Thyroid gland (tissue), 4 donors: ENCODE measurements around the gene MAML3. TPM values are rescaled to one million over a fixed set of nuclear protein-coding genes. Genes with fewer than 3 reads are reported as not detected.

Source experiments
- DNase-seq, 2 donors: peaks; one replicate each; pipeline ENCODE4 v3.0.0-alpha.2; 2019
- H3K27ac ChIP-seq, 3 donors: fragments of 200-600 bp; sonication (generic); 1 replicate in 2 of 3; 2 replicates in 1 of 3; pipeline ENCODE4 v1.5.1; 2016 to 2019; ENCODE audit warnings: mild to moderate bottlenecking in 1 of 3, moderate library complexity in 1 of 3
- H3K27me3 ChIP-seq: fragments of 200-600 bp; sonication (generic); one replicate; pipeline ENCODE4 v1.5.1; 2019
- H3K36me3 ChIP-seq, 2 donors: fragments of 200-600 bp; sonication (generic); one replicate each; pipeline ENCODE4 v1.5.1; 2016 to 2019
- H3K4me1 ChIP-seq, 2 donors: fragments of 200-600 bp; sonication (generic); one replicate each; pipeline ENCODE4 v1.5.1; 2017 to 2019
- H3K4me3 ChIP-seq, 3 donors: fragments of 200-600 bp; sonication (generic); replicated peaks in 1 of 3; 1 replicate in 2 of 3; 2 replicates in 1 of 3; pipeline ENCODE4 v1.5.1; 2016; ENCODE audit warnings: mild to moderate bottlenecking in 1 of 3
- H3K9me3 ChIP-seq: fragments of 200-600 bp; sonication (generic); one replicate; pipeline ENCODE4 v1.5.1; 2017
- CTCF ChIP-seq, 6 experiments: fragments of 200-600 bp in 3 of 6; fragments of 450-650 bp in 3 of 6; sonication (generic) in 3 of 6; IDR thresholded peaks; one replicate each; pipeline ENCODE4 v1.5.1; 2016 to 2019; ENCODE audit warnings: antibody characterized with exemption in 6 of 6, mild to moderate bottlenecking in 2 of 6, inconsistent platforms in 1 of 6, moderate library complexity in 1 of 6
- POLR2A ChIP-seq, 2 donors: fragments of 450-650 bp; IDR thresholded peaks; one replicate each; pipeline ENCODE4 v1.6.1; 2017; ENCODE audit warnings: antibody characterized with exemption in 2 of 2, mild to moderate bottlenecking in 2 of 2, moderate library complexity in 1 of 2
- WGBS, 2 donors: methylation state at CpG; one replicate each; pipeline ENCODE4 v1.1.5; 2017; 5-methylcytosine and 5-hydroxymethylcytosine counted together
- intact Hi-C: fragments of 100-400 bp; cut with DNase I; formaldehyde crosslinking; loops from one replicate; pipeline ENCODE4 v1.15.1; 2023
- total RNA-seq, 4 donors: library from RNA; depleted of rRNA; stranded (reverse); fragments of >200 nt; gene quantifications; one replicate each; pipeline ENCODE4 v1.2.3, GENCODE V29; 2016

MAML3 gene
- total RNA-seq, 4 donors from 2014 or later, result 5.7 to 14.1 (median 11.4) TPM

- H3K27ac ChIP-seq, result no peak overlapping the region
- intact Hi-C loops, result no loop called here
- TF ChIP-seq CTCF (IDR thresholded peaks at IDR 0.05) (peak in 2 of 6 experiments; percentile 17 to 18), POLR2A (IDR thresholded peaks at IDR 0.05) (no peak)
- 52 to 69% methylated on average over 4 to 5 of the region's 5 CpGs for WGBS, 2 donors
- no peaks in the 10 kb centered on the region for H3K9me3 ChIP-seq
- H3K4me1 ChIP-seq, result peaks cover 0 to 14% of the 10 kb centered on the region in 2 donors
- no peak overlapping the region for H3K4me3 ChIP-seq
- no peaks in the 10 kb centered on the region for H3K36me3 ChIP-seq
- DNase-seq, result peak; percentile 29 to 37
- H3K27me3 ChIP-seq, result no peaks in the 10 kb centered on the region
These were observed 277.5 kb downstream of the MAML3 start for GRCh38 chr4:139876337-139876941.

- no peak overlapping the region for H3K4me3 ChIP-seq
- WGBS, 2 donors, result 91 to 94% methylated on average over 6 of the region's 6 CpGs
- no peaks in the 10 kb centered on the region for H3K9me3 ChIP-seq
- no peak for TF ChIP-seq CTCF (IDR thresholded peaks at IDR 0.05)
- TF ChIP-seq POLR2A (IDR thresholded peaks at IDR 0.05), result no peak
- no peak for DNase-seq
- no peak overlapping the region for H3K27ac ChIP-seq
- intact Hi-C loops, result no loop called here
- H3K27me3 ChIP-seq, result no peaks in the 10 kb centered on the region
- H3K36me3 ChIP-seq, result no peaks in the 10 kb centered on the region
- H3K4me1 ChIP-seq, result peaks cover 0 to 12% of the 10 kb centered on the region in 2 donors
These were observed 278.6 kb downstream of the MAML3 start for GRCh38 chr4:139875411-139875825.

- no peak for DNase-seq
- intact Hi-C loops, result no loop called here
- H3K27ac ChIP-seq, result no peak overlapping the region
- no peak overlapping the region for H3K4me3 ChIP-seq
- H3K36me3 ChIP-seq, result no peaks in the 10 kb centered on the region
- 91 to 99% methylated on average over 4 of the region's 4 CpGs for WGBS, 2 donors
- TF ChIP-seq POLR2A (IDR thresholded peaks at IDR 0.05), result no peak
- TF ChIP-seq CTCF (IDR thresholded peaks at IDR 0.05), result no peak
- no peaks in the 10 kb centered on the region for H3K27me3 ChIP-seq
- H3K4me1 ChIP-seq, result peaks cover 0 to 4% of the 10 kb centered on the region in 2 donors
- H3K9me3 ChIP-seq, result no peaks in the 10 kb centered on the region
These were observed 280.7 kb downstream of the MAML3 start for GRCh38 chr4:139873111-139873860.

GRCh38 chr4:139872274-139872673, 281.7 kb downstream of the MAML3 start:
- no peaks in the 10 kb centered on the region for H3K27me3 ChIP-seq
- DNase-seq, result no peak
- TF ChIP-seq POLR2A (IDR thresholded peaks at IDR 0.05) (no peak), CTCF (IDR thresholded peaks at IDR 0.05) (no peak)

GRCh38 chr4:139869810-139870209, 284.2 kb downstream of the MAML3 start:
- 87 to 91% methylated on average over 4 of the region's 4 CpGs for WGBS, 2 donors
- no peak overlapping the region for H3K27ac ChIP-seq
- H3K27me3 ChIP-seq, result no peaks in the 10 kb centered on the region
- TF ChIP-seq CTCF (IDR thresholded peaks at IDR 0.05) (no peak), POLR2A (IDR thresholded peaks at IDR 0.05) (no peak)
- H3K36me3 ChIP-seq, result no peaks in the 10 kb centered on the region
- no peak overlapping the region for H3K4me3 ChIP-seq
- H3K9me3 ChIP-seq, result no peaks in the 10 kb centered on the region
- no peaks in the 10 kb centered on the region for H3K4me1 ChIP-seq
- no peak for DNase-seq
- intact Hi-C loops, result no loop called here

More at GRCh38 chr4:139872274-139872673, 281.7 kb downstream of the MAML3 start:
- Histone ChIP-seq H3K27ac (no peak overlapping the region), H3K9me3 (no peaks in the 10 kb centered on the region), H3K36me3 (no peaks in the 10 kb centered on the region), H3K4me3 (no peak overlapping the region), H3K4me1 (peaks cover 0 to 4% of the 10 kb centered on the region in 2 donors)
- intact Hi-C loops, result no loop called here
- 71 to 82% methylated on average over 2 of the region's 2 CpGs for WGBS, 2 donors
